DMS 273 (cell line): ENCODE results near the gene MAMDC2.

Experiments
- DNase-seq: peaks from one replicate; lab custom pipeline; 2025; ENCODE audit not compliant: unreplicated experiment; lab: John Stamatoyannopoulos, UW

Gene MAMDC2

DNA sequence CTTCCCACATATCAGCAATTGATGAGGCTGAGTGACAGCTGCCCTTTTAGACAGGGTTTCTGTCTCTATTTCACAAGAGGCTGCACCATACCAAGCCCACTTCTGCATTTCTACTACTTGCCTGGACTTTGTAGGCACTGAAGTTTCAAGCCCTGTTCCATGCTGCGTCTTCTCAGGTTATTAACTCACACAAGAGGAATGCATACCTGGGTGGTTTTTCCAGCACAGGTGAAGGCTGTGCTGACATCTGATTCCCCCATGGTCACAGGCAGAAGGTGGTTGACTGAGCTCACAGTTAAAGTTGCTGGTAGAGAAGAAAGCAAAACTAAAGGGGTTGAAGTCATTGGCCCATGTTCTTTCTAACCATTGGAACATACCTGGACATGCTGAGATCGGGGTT, 86.6 kb downstream of the MAMDC2 start:
- no peak for DNase-seq

DNA sequence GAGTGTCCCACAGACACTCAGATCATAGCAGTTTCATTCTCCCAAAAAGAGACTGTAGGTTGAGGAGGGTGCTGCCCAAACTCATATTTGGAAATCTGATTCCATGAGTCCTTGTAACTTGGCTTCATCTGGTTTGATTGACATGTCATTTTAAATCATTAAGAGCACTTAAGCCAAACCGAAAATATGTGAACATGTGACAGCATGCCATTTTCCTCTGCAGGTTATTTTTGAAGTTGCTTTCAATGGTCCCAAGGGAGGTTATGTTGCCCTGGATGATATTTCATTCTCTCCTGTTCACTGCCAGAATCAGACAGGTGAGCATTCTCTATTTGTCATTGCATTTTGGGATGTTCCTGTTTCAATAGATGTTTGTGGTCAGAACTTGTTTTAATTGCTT, 87.6 kb downstream of the MAMDC2 start:
- DNase-seq, result peak; percentile 46

DNA sequence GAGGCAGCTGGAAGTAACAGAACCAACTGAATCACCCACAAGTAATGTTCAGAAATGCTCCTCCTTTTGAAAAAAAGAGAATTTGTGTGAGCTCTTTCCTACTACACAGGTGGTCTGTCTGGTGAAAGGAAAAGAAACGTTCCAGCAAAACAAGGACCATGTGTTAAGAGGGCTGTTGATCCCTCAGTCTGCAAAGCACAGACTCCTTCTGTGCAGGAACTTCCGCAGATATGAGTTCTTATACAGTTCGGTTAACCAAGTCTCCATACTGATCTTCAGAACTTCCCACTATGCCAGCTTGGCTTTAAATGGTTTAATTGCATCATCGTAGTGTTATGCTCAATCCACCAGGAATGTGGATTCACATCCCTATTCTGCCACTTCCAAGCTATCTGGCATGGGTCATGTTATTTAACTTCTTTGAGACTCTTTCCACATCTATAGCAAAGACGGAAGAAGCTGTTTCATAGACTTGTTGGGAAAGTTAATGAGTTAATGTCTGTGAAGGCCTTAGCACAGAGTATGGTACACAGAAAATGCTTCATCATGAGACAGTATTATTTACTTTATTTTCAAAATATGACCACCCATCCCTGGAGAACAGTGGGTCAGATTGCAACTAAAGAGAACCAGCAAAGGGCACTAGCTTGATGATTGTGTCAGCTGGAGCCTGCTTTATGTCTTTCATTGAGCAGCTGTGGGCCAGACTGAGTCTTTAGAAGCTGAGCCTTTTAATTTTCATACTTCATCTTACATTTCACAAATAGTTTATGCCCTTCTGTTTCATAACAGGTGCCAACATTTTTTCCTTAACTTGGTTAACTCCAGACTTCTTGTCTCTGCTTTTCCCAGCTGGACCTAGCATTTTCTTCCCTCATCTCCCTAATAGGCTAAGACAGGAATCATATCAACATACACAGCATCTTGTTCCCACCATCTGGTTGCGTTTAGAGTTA, 89.9 kb downstream of the MAMDC2 start:
- peak; percentile 73 for DNase-seq

DNA sequence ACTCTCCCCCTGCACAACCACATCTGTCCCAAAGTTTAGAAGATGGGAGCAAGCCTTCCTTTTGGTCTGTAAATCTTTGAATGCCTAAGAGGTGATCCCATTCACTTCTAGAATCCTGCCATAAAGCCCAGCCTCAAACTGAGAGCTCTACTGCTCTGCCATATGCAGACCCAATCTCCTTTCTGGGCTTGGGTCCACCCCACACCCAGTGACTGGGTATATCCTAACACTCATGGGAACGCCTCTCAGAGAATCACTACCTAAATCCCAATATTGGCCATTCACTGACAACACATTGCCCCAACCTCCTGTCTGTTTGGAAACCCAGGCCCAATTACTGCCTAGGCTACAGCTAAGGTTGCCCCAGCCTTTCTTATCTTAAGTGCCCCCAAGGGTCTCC, 90.7 kb downstream of the MAMDC2 start:
- DNase-seq, result peak; percentile 26

DNA sequence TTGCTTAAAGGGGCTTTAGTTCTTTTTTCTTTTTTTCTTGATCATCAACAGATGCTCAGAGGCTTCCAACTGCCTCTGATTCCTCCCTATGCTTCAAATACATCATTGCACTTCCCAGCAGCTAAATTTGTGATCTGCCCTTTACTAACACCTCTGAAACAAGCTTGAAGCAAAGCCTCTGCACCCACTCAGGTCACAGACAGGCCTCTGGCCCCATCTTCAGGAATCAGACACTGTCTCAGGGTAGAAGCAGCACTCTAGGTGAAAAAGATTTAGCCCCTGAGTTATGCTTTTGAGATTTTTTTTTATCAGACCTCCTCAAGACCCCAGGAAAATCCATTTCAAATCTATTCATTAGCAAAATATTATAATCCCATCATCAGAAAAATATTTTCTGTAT, 91.5 kb downstream of the MAMDC2 start:
- DNase-seq, result peak; percentile 10

DNA sequence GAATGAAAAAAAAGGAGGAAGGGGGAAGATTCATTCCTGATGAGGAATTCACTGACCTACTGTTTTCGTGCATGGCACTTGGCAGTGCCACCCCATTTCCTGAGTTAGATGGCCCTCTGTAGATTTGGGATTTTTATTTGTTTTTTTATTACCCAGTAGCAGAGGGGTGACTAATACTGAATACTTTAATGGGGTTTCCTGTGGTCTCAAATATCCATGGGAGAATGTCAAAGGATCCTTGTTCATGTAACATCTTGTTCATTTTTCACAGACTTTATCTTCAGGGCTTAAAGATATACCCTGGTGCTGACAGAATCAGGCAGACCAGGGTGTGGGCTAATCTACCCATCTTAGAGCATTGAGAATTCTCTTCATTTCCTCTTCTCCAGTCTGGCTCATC, 93.0 kb downstream of the MAMDC2 start:
- no peak for DNase-seq

DNA sequence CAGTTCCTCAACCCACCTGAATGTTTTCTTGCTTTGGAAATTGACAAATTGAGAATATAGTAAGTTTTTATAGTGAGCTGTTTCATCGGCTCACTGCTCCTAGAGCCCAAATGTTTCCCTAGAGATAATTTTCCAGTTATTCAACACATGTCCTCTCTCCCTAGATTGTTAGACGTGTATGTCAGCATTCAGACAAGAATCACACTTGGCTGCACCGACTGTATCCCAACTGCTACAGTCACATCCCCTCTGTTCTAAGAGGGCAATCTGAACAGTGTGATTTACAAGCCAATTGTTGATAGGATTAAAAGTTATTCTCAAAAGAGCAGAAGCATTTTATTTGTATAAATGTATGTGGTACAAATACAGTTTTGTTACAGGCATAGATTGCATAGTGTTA, 93.9 kb downstream of the MAMDC2 start:
- DNase-seq, result no peak

DNA sequence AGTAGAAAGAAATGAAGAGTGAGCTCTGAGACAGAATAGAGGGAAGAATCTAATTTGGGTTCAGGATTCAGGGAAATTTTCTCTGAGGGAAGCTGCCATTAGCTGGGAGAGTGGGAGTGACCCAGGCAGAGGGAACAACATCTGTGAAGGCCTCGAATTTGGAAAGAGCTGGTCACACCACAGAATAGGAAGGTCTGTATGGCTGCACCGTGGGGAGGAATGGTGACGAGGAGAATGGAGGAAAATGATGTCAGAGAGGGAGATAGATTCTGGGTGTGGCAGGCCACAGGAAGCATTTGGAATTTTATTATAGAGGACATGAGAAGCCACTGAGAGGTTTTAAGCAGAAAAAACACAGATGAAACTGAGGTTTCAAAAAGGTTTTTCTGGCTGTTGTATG, 98.5 kb downstream of the MAMDC2 start:
- no peak for DNase-seq

DNA sequence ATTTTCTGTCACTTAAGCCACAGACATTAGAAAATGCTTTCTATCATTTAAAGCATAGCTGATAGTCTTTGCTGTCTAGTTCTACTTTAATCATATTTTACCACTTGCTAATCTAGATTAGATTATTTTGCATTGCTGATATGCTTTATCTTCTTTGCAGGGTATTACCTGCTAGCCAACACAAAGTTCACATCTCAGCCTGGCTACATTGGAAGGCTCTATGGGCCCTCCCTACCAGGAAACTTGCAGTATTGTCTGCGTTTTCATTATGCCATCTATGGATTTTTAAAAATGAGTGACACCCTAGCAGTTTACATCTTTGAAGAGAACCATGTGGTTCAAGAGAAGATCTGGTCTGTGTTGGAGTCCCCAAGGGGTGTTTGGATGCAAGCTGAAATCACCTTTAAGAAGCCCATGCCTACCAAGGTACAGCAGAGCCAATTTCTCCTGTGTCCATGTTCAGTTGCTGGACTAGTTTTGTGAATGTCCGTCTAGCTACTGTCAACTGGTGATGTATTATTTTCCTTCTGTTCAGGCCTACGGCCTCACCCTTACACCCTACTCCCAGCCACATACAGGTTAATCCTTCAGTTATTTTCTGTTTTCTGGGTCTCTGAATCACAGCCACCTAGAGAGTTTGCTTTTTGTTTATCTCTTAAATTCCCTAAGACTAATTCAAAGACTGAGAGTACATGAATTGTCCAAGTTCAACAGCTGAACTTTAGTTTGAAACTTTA, 99.9 kb downstream of the MAMDC2 start:
- no peak for DNase-seq

DNA sequence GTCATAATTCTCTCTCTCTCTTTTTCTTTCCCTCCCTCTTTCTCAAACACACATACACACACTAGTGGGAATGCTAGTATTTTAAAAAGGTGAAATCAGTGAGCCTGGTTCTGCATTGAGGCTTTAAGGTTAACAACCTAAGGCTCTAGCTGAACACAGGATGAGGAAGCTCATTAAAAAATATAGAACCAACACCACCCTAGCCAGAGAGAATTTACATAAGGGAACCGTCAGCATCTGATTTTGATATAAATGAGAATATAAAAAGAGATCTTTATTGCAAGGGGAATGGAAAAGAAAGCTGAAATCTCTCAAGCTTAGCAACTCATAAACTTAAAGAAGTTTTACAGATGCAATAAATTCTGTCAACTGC, 100.5 kb downstream of the MAMDC2 start:
- DNase-seq, result no peak

DNA sequence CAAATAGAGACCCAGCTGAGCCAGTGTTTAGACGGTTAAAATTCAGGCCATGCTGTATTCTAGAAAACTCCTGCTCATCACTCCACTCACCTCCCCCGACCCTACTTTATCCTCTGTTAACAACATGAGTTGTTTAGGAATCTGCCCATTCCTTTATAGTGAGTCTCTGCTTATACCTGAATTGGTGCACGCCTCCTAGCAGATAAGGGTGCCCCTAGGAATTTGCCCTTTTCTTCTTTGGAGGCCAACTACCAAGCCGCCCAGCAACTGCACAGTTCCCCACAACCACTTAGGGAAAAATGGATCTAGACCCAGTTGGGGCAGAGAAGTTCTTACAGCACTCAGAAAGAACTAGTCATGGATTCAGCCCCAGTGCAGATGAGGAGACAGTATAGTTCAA, 102.3 kb downstream of the MAMDC2 start:
- no peak for DNase-seq

DNA sequence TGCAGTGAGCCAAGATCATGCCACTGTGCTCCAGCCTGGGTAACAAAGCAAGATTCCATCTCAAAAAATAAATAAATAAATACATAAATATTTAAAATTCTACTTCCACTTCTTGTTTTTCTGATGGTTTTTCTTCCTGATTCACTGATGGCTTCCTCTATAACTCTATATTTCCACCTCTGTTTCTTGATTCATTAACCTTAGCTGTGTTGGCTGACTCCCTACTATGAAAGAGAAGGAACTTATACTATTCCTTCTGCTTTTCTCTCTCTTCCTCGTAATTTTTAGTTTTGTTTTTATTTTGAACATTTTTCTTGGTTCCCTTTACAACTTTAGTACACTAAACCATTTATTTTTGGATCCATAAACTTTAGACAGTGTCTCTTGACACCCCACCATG, 103.5 kb downstream of the MAMDC2 start:
- DNase-seq, result no peak

DNA sequence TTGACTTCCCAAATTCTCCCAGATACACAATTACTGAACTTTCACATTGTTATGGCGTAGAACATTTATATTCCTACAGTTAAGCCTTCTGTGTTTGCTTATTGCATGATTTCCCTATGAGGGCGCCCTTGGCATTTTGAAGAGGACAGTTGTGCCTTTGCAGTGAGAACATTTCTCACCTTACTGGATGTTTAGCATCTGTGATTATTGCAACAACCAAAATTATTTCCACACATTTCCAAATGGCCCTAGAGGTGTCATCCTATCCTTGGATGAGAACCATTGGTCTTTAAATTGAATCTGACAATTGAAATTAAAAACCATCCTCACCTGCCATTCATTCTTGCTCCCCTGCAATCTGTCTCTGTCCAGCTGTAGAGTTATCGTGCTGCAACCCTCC, 104.0 kb downstream of the MAMDC2 start:
- DNase-seq, result no peak

DNA sequence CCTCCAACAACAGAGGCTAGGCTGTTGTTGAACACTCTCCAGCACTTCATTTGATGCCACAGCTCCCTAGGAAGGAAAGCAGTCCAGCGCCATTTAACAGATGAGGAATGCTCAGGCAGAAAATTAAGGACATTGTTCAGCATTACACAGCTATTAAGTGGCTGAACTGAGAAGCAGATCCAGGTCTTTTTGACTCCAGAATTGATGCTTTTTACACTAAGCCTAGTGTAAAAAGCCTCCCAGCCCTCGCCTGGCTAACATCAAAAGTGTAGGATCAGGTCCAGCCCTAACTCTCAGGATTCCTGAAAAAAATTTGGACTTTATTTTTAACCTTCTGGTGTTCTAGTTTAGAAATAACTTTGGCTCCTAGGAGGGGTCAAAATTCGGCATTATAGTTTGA, 108.7 kb downstream of the MAMDC2 start:
- no peak for DNase-seq

DNA sequence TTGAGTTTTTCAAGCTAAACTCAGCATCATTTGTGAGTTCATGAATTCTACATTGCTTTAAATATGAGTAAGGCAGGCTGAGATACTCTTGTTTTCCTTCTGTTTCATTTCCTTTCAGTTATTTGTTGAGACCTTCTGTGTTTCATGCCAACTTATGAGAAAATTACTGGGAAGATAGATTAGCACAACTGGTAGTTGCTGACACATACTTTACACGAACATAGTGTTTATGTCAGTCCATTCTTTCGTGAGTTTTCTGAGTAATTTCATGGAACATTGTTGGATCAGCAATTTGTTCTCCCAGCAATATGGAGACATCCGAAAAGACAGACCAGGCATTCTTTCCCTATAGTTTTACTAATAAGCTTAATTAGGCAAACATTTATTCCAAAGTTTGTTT, 113.1 kb downstream of the MAMDC2 start:
- DNase-seq, result no peak

DNA sequence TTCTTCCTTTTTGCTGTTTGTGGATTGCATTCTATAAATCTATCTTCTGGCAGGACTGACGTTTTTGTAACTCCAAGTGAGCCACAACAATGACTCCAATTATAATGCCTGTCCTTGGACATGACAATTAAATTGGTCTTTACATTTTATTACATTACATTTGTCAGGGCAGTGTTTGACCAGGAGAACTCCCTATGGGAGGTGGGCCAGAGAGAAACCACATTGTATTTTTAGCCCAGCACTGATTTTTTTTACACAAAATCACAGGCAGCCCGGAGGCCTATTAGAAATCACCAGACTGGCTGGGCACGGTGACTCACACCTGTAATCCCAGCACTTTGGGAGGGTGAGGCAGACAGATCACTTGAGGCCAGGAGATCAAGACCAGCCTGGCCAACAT, 116.0 kb downstream of the MAMDC2 start:
- no peak for DNase-seq

DNA sequence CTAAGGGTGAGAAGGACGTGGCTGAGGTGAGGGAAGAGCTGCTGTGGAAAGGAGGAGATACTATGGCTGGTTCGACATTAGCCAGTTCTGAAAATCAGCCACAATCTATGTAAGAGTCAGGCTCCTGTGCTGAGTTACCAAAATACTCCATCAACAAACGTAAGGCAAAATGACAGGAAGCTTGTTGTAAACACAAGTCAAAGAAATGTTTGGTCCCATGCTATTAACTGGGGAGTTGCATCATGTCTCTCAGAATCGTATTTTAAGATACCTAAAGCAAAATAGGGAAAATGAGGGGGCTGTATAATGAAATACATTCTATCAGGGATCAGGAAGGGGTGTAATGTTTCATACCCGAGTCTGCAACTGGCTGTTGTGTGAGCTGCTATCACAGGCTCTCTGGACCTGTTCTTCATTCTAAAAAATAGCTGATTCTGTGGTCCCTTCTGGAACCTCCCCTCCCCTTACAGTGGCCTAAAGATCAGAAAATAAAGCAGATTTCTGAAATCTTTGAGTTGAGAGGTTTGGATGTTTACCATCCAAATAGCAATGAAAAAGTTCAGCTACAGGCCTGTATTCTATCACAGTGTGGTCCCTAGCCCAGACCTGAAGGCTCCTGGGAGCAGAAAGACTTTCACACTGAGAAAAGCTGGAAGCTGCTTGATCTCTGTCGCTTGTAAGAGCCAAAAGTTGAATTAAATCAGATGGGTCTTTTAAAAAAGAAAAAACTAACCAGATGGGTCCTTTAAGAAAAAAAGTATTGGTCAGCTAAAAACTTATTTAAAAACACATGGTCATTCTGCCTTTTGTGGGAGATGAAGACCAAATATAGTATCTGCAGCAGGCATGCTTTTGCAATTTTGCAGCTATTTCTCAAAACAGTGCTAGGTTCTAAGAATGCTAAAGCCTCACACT, 117.3 kb downstream of the MAMDC2 start:
- no peak for DNase-seq

DNA sequence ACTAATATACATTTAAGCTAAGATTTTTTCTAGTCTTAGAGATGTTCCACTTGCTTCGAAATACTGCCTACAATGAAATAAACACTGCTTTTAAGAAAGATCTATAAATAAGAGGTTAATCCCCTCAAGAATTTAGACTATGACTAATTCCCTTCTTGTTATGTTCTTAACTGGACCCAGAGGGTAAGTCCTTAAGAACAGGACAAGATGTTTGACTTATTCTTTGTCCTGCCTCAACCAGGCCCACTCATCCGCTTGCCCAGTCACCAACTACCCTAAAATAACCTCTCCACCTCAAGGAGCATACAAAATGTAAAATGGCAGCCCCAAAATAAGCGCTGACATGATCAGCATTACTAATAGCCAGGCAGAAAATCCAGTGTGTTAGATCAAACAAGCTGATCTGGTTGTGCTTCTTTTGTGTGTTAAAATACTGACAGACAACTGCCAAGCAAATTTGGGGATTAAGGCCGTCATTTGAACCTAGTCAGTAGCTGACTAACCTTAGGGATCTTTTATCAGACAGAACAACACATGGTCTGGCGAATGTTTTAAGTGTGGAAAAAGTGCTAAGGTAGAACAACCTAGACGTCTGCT, 121.5 kb downstream of the MAMDC2 start:
- DNase-seq, result no peak

DNA sequence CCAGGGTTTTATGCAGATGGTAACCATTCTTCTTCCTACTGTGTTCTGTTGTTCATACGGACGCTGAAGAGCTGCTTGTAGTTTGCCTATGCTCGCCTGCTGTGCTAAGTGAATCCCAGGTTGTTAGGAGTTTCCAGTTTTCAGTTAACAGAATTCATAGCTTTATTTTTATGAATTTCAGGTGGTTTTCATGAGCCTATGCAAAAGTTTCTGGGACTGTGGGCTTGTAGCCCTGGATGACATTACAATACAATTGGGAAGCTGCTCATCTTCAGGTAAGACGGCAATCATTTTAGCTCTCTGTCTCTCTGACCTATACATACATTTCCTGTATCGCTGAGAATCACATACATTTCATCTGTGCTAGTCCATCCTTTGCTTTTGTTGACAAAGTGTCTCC, 124.9 kb downstream of the MAMDC2 start:
- DNase-seq, result no peak

DNA sequence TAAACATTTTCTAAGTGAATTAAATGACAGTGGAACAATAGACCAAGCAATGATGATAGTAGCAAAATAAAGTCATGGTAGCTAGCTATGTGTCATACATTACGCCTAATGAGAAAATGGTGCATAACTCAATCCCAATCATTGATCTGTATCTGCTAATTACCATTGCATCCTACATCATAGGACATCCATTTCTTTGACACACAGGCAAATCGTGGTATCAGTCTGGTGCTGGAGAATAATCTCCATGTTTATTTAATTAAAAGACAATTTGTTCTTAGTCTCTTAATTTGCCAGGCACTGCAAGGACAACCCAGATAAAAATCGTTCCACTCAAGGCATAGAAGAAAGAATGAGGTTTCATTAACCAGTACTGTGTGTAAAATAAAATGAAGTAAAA, 125.6 kb downstream of the MAMDC2 start:
- no peak for DNase-seq
